Ascending aorta (tissue), 2 donors: ENCODE measurements around the gene EHBP1L1. TPM values are rescaled to one million over a fixed set of nuclear protein-coding genes. Genes with fewer than 3 reads are reported as not detected.

Experiments used
- DNase-seq, 2 donors: peaks; one replicate each; pipeline ENCODE4 v3.0.0-alpha.2; 2019; ENCODE audit warnings: low spot score in 2 of 2
- H3K27ac ChIP-seq, 2 donors: fragments of 200-600 bp; sonication (generic); one replicate each; pipeline ENCODE4 v1.5.1; 2016 to 2017; ENCODE audit warnings: mild to moderate bottlenecking in 1 of 2
- H3K27me3 ChIP-seq: fragments of 200-600 bp; sonication (generic); one replicate; pipeline ENCODE4 v1.5.1; 2017
- H3K36me3 ChIP-seq, 2 donors: fragments of 200-600 bp; sonication (generic); one replicate each; pipeline ENCODE4 v1.5.1; 2016
- H3K4me1 ChIP-seq, 2 donors: fragments of 200-600 bp; sonication (generic); one replicate each; pipeline ENCODE4 v1.5.1; 2016 to 2017; ENCODE audit warnings: mild to moderate bottlenecking in 1 of 2
- H3K4me3 ChIP-seq, 2 donors: fragments of 200-600 bp; sonication (generic); one replicate each; pipeline ENCODE4 v1.5.1; 2016 to 2017; ENCODE audit warnings: mild to moderate bottlenecking in 1 of 2
- H3K9me3 ChIP-seq, 2 donors: fragments of 200-600 bp; sonication (generic); one replicate each; pipeline ENCODE4 v1.5.1; 2016
- CTCF ChIP-seq, 3 experiments: fragments of 200-600 bp in 2 of 3; fragments of 450-650 bp in 1 of 3; sonication (generic) in 2 of 3; IDR thresholded peaks; one replicate each; pipeline ENCODE4 v1.5.1; 2016 to 2019; ENCODE audit warnings: antibody characterized with exemption in 3 of 3, mild to moderate bottlenecking in 1 of 3, moderate library complexity in 1 of 3
- intact Hi-C: fragments of 100-400 bp; cut with DNase I; formaldehyde crosslinking; loops from one replicate; pipeline ENCODE4 v1.15.1; 2023
- total RNA-seq: library from RNA; depleted of rRNA; stranded (reverse); fragments of >200 nt; gene quantifications from one replicate; pipeline ENCODE4 v1.1.0, GENCODE V29; 2016

EHBP1L1 gene
- total RNA-seq, 1 donor from 2014 or later, result 418 TPM

- H3K27ac ChIP-seq, result peak overlapping the region; percentile 35 to 68
- peak in 1 of 2 donors; percentile 80 for DNase-seq
- peaks cover 2 to 10% of the 10 kb centered on the region in 2 donors for H3K4me1 ChIP-seq
- no peaks in the 10 kb centered on the region for H3K9me3 ChIP-seq
- H3K4me3 ChIP-seq, result peak overlapping the region in 1 of 2 donors; percentile 46
- no peak for TF ChIP-seq CTCF (IDR thresholded peaks at IDR 0.05)
- H3K27me3 ChIP-seq, result no peaks in the 10 kb centered on the region
- intact Hi-C loops, result no loop called here
- peaks cover 11 to 28% of the 10 kb centered on the region in 2 donors for H3K36me3 ChIP-seq
These were observed 64.8 kb downstream of the EHBP1L1 start for GRCh38 chr11:65640483-65641296.

- no peak for DNase-seq
- no peak for TF ChIP-seq CTCF (IDR thresholded peaks at IDR 0.05)
- intact Hi-C loops, result no loop called here
- H3K27ac ChIP-seq, result peak overlapping the region in 1 of 2 donors; percentile 68
- peaks cover 2 to 10% of the 10 kb centered on the region in 2 donors for H3K4me1 ChIP-seq
- no peaks in the 10 kb centered on the region for H3K9me3 ChIP-seq
- H3K27me3 ChIP-seq, result no peaks in the 10 kb centered on the region
- peak overlapping the region in 1 of 2 donors; percentile 46 for H3K4me3 ChIP-seq
- peaks cover 3 to 28% of the 10 kb centered on the region in 2 donors for H3K36me3 ChIP-seq
These were observed 65.6 kb downstream of the EHBP1L1 start for GRCh38 chr11:65641297-65642013.

Other genes with a start within 250 kb of the EHBP1L1 start
- gene DPF2, start 242.2 kb upstream of the EHBP1L1 start, total RNA-seq, result 70.9 TPM
- gene TIGD3, start 221.3 kb upstream of the EHBP1L1 start, total RNA-seq, result not detected
- 11.4 TPM for gene SLC25A45, start 193.4 kb upstream of the EHBP1L1 start, total RNA-seq
- 99.3 TPM for gene FRMD8, start 189.4 kb upstream of the EHBP1L1 start, total RNA-seq
- 180 TPM for gene NEAT1, start 153.3 kb upstream of the EHBP1L1 start, total RNA-seq
- gene MALAT1, start 77.0 kb upstream of the EHBP1L1 start, total RNA-seq, result 8,553 TPM
- 220 TPM for gene SCYL1, start 51.0 kb upstream of the EHBP1L1 start, total RNA-seq
- gene LTBP3, start 17.7 kb upstream of the EHBP1L1 start, total RNA-seq, result 702 TPM
- gene ZNRD2, start 5.6 kb upstream of the EHBP1L1 start, total RNA-seq, result 157 TPM
- 104 TPM for gene FAM89B, start 3.5 kb upstream of the EHBP1L1 start, total RNA-seq
- not detected for gene KCNK7, start 19.7 kb downstream of the EHBP1L1 start, total RNA-seq
- gene MAP3K11, start 38.2 kb downstream of the EHBP1L1 start, total RNA-seq, result 121 TPM
- gene PCNX3, start 39.7 kb downstream of the EHBP1L1 start, total RNA-seq, result 181 TPM
- gene SIPA1, start 62.0 kb downstream of the EHBP1L1 start, total RNA-seq, result 145 TPM
- 115 TPM for gene RELA, start 86.9 kb downstream of the EHBP1L1 start, total RNA-seq
- 31.0 TPM for gene KAT5, start 136.2 kb downstream of the EHBP1L1 start, total RNA-seq
- 155 TPM for gene RNASEH2C, start 144.7 kb downstream of the EHBP1L1 start, total RNA-seq
- gene AP5B1, start 204.9 kb downstream of the EHBP1L1 start, total RNA-seq, result 31.8 TPM
- gene OVOL1, start 211.0 kb downstream of the EHBP1L1 start, total RNA-seq, result not detected